BE2C (cell line): Measurements from ENCODE around the gene ZBTB16.
A peak's percentile ranks its signal among the peaks of the same experiment; 100 is the strongest.

Experiments used
- DNase-seq: peaks from one replicate; pipeline ENCODE4 v3.0.0-alpha.2; 2020
- H3K27me3 ChIP-seq: fragments of 250-450 bp; sonication (Bioruptor Pico); 2 replicates; pipeline ENCODE4 v1.5.1; 2020; ENCODE audit warnings: mild to moderate bottlenecking
- H3K36me3 ChIP-seq: fragments of 250-450 bp; sonication (Bioruptor Pico); 2 replicates; pipeline ENCODE4 v1.5.1; 2020; ENCODE audit warnings: mild to moderate bottlenecking
- H3K4me1 ChIP-seq: fragments of 250-450 bp; sonication (Bioruptor Pico); 2 replicates; pipeline ENCODE4 v1.5.1; 2020
- H3K4me3 ChIP-seq: 2 replicates; pipeline ENCODE4 v1.5.1; 2011; ENCODE audit warnings: low read depth, low read length
- H3K9me3 ChIP-seq: fragments of 250-450 bp; sonication (Bioruptor Pico); 2 replicates; pipeline ENCODE4 v1.5.1; 2020
- CTCF ChIP-seq: IDR thresholded peaks from 2 replicates; pipeline ENCODE4 v1.5.1; 2012; ENCODE audit warnings: mild to moderate bottlenecking, low read depth, low read length

Gene ZBTB16

GRCh38 chr11:114075344-114075610 lies 15.8 kb downstream of the ZBTB16 start:
- Histone ChIP-seq H3K36me3 (no peaks in the 10 kb centered on the region), H3K27me3 (peaks cover 62% of the 10 kb centered on the region), H3K9me3 (no peaks in the 10 kb centered on the region), H3K4me3 (no peak overlapping the region), H3K4me1 (no peaks in the 10 kb centered on the region)
- no peak for TF ChIP-seq CTCF
- no peak for DNase-seq

GRCh38 chr11:114075891-114076441 lies 16.5 kb downstream of the ZBTB16 start:
- Histone ChIP-seq H3K36me3 (no peaks in the 10 kb centered on the region), H3K4me1 (no peaks in the 10 kb centered on the region), H3K27me3 (peaks cover 63% of the 10 kb centered on the region), H3K4me3 (peak overlapping the region; percentile 15; the same call in 1 of the 2 replicates), H3K9me3 (no peaks in the 10 kb centered on the region)
- peak; percentile 80 for TF ChIP-seq CTCF
- peak; percentile 57 for DNase-seq

- Histone ChIP-seq H3K4me1 (no peaks in the 10 kb centered on the region), H3K36me3 (no peaks in the 10 kb centered on the region), H3K4me3 (no peak overlapping the region), H3K27me3 (peaks cover 67% of the 10 kb centered on the region), H3K9me3 (no peaks in the 10 kb centered on the region)
- DNase-seq, result no peak
- no peak for TF ChIP-seq CTCF
Observed at GRCh38 chr11:114076921-114077331, 17.4 kb downstream of the ZBTB16 start.

GRCh38 chr11:114077482-114078305 lies 18.2 kb downstream of the ZBTB16 start:
- no peaks in the 10 kb centered on the region for H3K4me1 ChIP-seq
- DNase-seq, result no peak
- no peak overlapping the region for H3K4me3 ChIP-seq
- TF ChIP-seq CTCF, result no peak
- H3K36me3 ChIP-seq, result no peaks in the 10 kb centered on the region
- peaks cover 65% of the 10 kb centered on the region for H3K27me3 ChIP-seq
- H3K9me3 ChIP-seq, result no peaks in the 10 kb centered on the region

- no peak overlapping the region for H3K4me3 ChIP-seq
- no peaks in the 10 kb centered on the region for H3K36me3 ChIP-seq
- H3K9me3 ChIP-seq, result no peaks in the 10 kb centered on the region
- H3K4me1 ChIP-seq, result no peaks in the 10 kb centered on the region
- no peak for TF ChIP-seq CTCF
- peaks cover 72% of the 10 kb centered on the region for H3K27me3 ChIP-seq
- no peak for DNase-seq
Observed at GRCh38 chr11:114078423-114078822, 18.9 kb downstream of the ZBTB16 start.

- no peak for TF ChIP-seq CTCF
- Histone ChIP-seq H3K27me3 (peaks cover 70% of the 10 kb centered on the region), H3K4me3 (no peak overlapping the region)
Observed at GRCh38 chr11:114079511-114080065, 20.1 kb downstream of the ZBTB16 start.

More at GRCh38 chr11:114079511-114080065, 20.1 kb downstream of the ZBTB16 start:
- Histone ChIP-seq H3K36me3 (no peaks in the 10 kb centered on the region), H3K4me1 (no peaks in the 10 kb centered on the region), H3K9me3 (no peaks in the 10 kb centered on the region)
- no peak for DNase-seq
